ENCODE data around the gene SLC12A8. TPM values are rescaled to one million over a fixed set of nuclear protein-coding genes. Genes with fewer than 3 reads are reported as not detected.

Gene SLC12A8
- total and polyA plus RNA-seq, 9 of the 15 experiments (the other 6 are each of a cell fraction or from before 2014, with no cell fraction given) = 0.04 to 0.33 (median 0.09) TPM; not detected in 4

- intact Hi-C loops (cut with micrococcal nuclease) = no loop called here
- no peaks in the 10 kb centered on the region for H3K9me3 ChIP-seq (replicated peaks; ENCODE audit: control insufficient read depth, insufficient read depth, low read depth, low read length)
- no peaks in the 10 kb centered on the region for H4K20me1 ChIP-seq (replicated peaks; ENCODE audit: control insufficient read depth, insufficient read depth, low read length)
- H3K4me3 ChIP-seq = no peak overlapping the region
- H3K27me3 ChIP-seq (ENCODE audit: control insufficient read depth in 2 of 2, insufficient read depth in 2 of 2, low read length in 2 of 2) = peaks cover 0 to 31% of the 10 kb centered on the region in 2 experiments; a peak in 3 of 5 replicates
- H3K27ac ChIP-seq (ENCODE audit: extremely low read depth, low read depth, low read length) = no peak overlapping the region
- H3K79me2 ChIP-seq (ENCODE audit: control insufficient read depth, insufficient read depth, low read length) = no peaks in the 10 kb centered on the region
- H3K4me1 ChIP-seq (replicated peaks in 1 of 2; ENCODE audit: control insufficient read depth in 2 of 2, insufficient read depth in 2 of 2, low read length in 2 of 2) = no peaks in the 10 kb centered on the region
- no peaks in the 10 kb centered on the region for H3K9me1 ChIP-seq (ENCODE audit: control insufficient read depth, insufficient read depth, low read length)
- no peak overlapping the region for H3K4me2 ChIP-seq (ENCODE audit: insufficient read depth, low read length)
- CTCF ChIA-PET (ENCODE audit: low intra/inter-chr PET ratio) = no interaction called here
- H3K36me3 ChIP-seq (ENCODE audit: control insufficient read depth, insufficient read depth, low read length) = no peaks in the 10 kb centered on the region
- FAIRE-seq (no peak), DNase-seq (ENCODE audit: extremely low read depth in 1 of 4, low spot score in 3 of 4) (no peak), ATAC-seq (no peak)
- BruUV-seq (replicated peaks) = no TSS peak
- in situ Hi-C loops (cut with MboI) = no loop called here
- POLR2A ChIA-PET = no interaction called here
- H2AFZ ChIP-seq (ENCODE audit: low read depth, low read length) = no peak overlapping the region
- H3K9ac ChIP-seq (ENCODE audit: insufficient read depth in 1 of 2, low read depth in 2 of 2, low read length in 2 of 2) = no peak overlapping the region
- 0% methylated on average over 2 of the region's 2 CpGs for WGBS (ENCODE audit: insufficient coverage, low coverage, missing lambda C conversion rate)
- TF ChIP-seq MLLT1 (IDR thresholded peaks at IDR 0.05) = no peak
- TF ChIP-seq ADNP (tag; IDR thresholded peaks at IDR 0.05) = no peak
- TF ChIP-seq E4F1 (CRISPR knock-in tag; IDR thresholded peaks at IDR 0.05; ENCODE audit: borderline replicate concordance) = no peak
- TF ChIP-seq KLF6 (CRISPR knock-in tag; IDR thresholded peaks at IDR 0.05; ENCODE audit: borderline replicate concordance) = no peak
- no peak for TF ChIP-seq NFRKB (IDR thresholded peaks at IDR 0.05; ENCODE audit: low read depth)
- TF ChIP-seq CBFB (CRISPR knock-in tag; IDR thresholded peaks at IDR 0.05) = no peak
- TF ChIP-seq MCM3 (IDR thresholded peaks at IDR 0.05) = no peak
- no peak for TF ChIP-seq HEY1 (CRISPR knock-in tag; IDR thresholded peaks at IDR 0.05; ENCODE audit: borderline replicate concordance)
- no peak for TF ChIP-seq CBX8 (IDR thresholded peaks at IDR 0.05; ENCODE audit: borderline replicate concordance, extremely low read depth, low read depth, low read length, poor library complexity, severe bottlenecking)
- no peak for TF ChIP-seq ZNF586 (CRISPR knock-in tag; conservative IDR thresholded peaks at IDR 0.05)
These were observed 166.6 kb downstream of the SLC12A8 start for GRCh38 chr3:125045965-125046364.
